NCI-H2081 (cell line): ENCODE results near the gene PGS1.

ENCODE experiments used
- DNase-seq, 2 experiments: peaks; one replicate each; lab custom pipeline; 2025; lab: John Stamatoyannopoulos, UW

PGS1 gene

DNA sequence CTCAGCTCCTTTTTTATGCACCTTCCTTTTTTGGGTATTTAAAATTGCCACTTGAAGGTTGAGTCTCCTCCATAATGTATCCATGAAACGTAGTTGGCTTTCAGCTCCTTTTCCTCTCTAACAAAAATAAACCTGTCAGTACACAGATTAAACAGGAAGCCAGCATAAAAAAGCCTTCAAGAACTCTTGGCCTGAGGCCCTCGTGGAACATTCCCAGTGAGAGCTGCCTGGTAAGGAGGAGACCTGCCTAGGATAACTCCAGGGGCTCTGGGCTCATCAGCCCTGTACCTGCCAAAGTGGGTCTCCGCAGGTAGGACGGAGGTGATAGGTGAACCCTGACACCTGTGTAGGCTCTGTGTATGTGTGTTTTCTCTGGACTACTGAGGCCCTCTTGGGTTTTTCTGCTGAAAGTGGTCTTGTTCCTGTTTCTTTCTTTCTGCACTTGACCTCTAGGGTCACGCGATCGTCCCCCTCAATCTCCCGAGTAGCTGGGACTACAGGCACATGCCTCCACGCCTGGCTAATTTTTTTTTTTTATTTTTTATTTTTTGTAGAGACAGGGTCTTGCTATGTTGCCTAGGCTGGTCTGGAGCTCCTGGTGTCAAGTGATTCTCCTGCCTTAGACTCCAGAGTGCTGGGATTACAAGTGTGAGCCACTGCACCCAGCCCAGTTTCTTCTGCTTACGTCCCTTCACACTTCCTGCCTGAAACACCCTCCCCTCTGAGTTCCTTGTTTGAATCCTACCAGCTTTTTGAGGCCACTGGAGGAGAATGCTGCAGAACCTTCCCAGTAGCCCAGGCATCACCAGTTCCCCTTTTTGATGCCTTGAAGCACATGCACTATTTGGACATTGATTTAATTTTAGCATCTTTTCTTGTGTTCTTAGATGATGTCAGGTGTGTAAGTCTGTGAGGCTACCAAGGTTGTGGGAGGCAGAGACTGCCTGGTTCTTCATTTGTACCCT, 9.8 kb downstream of the PGS1 start:
- DNase-seq: no peak

DNA sequence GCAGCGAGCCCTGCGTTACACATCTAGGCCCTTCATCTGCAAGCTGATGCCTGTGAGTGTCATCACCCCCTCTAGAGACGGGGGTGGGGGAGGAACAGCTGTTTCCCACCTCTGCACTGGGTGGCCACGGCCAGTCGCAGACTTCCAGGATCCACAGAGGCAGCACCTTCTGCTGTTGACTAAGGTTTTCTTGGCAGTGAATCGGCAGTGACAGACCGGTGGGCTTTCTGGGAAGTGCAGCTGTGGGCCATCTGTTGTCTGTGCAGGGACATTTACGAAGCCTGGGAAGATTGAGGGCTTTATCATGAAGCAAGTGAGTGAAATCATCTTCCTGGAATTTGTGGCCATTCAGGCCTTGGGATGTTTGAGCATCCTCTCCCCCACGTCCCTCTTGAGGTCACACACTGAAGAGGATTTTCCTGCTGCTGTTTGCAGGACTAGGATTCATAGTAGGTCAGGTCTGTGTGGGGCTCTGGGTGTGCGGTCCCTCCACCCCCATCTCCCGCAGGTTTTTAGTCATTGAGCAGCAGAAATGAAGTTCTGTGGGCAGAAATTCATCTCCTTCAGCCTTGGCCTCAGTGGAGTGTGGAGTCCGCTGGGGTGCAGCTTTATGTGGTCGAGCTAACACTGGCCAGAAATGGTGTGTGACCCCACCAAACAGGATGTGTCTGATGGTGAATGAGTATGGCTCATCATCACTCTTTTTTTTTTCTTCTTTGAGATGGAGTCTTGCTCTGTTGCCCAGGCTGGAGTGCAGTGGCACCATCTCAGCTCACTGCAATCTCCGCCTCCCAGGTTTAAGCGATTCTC, 12.0 kb downstream of the PGS1 start:
- DNase-seq: no peak

DNA sequence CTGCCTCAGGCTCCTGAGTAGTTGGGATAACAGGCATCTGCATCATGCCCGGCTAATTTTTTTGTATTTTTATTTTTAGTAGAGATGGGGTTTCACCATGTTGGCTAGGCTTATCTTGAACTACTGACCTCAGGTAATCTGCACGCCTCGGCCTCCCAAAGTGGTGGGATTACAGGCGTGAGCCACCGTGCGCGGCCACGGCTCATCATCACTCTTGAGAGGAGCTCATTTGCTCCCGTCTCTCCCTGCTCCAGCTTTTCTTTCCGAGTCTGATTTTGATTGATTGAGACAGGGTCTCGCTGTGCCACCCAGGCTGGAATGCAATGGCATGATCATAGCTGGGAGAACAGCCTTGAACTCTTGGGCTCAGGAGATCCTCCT, 12.6 kb downstream of the PGS1 start:
- DNase-seq: no peak

DNA sequence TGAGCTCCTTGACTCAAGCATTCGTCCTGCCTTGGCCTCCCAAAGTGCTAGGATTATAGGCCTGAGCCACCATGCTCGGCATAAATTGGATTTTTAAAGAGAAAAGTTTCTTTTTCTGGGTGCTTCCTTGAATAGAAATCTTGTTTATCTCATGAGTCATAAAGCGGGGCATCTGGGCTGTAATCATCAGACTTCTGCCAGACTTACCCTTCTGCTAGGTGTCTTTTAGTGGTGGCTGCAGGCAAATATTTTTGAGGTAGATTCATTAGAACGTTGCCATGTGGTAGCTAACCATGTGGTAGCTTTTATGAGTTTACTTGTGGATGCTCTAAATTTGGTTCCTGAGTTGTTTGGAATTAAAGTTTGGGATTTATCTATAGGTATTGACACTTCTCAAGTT, 13.4 kb downstream of the PGS1 start:
- DNase-seq: no peak

DNA sequence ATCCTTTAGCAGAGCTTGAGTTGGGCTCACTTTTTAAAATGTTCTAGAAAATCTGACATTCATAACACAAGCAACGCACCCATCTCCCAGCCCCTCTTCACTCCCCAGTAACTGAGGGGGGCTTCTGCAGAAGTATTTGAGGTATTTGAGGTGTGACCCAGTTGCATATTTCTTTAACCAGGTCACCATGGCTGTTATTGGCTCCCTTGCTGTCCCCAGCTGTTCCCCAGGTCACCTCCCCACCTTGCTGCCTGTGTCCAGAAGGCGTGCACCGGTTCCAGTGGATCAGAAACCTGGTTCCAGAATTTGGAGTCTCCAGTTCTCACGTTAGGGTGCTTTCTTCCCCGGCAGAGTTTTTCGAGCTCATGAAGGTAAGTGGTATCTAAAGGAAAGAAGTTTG, 13.8 kb downstream of the PGS1 start:
- no peak for DNase-seq

DNA sequence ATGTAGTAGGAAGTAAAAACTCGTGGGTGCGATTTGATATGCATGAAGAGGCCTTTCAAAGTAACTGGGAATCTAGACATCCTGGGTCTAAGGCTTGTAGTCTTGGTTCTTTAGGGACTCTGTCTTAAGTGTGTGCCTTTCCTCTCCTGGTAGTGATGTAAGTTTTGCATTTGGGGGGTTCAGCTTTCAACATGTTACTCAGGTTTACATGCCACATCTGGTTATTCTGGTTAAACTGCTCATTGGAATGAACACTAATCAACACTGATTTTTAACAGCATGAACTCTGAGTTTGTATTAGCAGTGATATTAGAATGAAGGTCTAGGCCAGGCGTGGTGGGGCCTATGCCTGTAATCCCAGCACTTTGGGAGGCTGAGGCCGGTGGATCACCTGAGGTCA, 15.1 kb downstream of the PGS1 start:
- no peak for DNase-seq

DNA sequence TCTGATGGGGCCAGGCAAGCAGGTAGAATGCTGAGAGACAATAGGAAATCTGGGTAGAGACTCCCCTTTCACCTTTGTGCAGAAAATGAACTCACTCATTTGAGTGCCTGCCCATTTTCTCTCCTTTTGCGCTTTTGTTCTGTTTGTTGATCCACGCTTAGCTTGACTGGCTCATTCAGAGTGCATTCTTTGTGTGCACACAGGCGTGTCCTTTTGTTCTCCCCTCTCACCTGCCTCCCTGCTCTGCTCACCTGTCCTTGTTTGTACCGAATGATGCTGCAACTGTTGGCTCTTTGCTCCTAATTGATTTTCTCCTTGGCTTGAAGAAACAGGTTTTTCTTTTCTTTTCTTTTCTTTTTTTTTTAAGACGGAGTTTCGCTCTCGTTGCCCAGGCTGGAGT, 15.8 kb downstream of the PGS1 start:
- peak; percentile 90 to 98 for DNase-seq

DNA sequence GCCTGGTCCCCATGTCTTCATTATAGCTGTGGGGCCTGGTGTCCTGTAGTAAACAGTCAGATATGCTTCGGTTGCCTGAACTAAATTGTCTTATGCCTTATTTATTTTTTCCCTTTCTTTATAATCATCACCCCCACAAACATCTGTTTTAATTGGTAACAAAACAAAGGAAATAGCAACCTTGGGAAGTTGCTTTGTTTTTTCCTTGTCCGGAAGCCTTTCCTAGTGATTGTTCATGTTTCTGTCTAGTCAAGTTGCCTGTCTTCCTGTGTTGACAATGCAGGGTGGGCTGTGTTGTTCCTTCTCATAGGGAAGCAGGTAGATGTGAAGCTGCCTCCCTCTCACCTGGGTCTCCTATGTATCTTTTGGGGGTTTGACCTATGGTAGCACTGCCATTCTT, 16.7 kb downstream of the PGS1 start:
- DNase-seq: no peak

DNA sequence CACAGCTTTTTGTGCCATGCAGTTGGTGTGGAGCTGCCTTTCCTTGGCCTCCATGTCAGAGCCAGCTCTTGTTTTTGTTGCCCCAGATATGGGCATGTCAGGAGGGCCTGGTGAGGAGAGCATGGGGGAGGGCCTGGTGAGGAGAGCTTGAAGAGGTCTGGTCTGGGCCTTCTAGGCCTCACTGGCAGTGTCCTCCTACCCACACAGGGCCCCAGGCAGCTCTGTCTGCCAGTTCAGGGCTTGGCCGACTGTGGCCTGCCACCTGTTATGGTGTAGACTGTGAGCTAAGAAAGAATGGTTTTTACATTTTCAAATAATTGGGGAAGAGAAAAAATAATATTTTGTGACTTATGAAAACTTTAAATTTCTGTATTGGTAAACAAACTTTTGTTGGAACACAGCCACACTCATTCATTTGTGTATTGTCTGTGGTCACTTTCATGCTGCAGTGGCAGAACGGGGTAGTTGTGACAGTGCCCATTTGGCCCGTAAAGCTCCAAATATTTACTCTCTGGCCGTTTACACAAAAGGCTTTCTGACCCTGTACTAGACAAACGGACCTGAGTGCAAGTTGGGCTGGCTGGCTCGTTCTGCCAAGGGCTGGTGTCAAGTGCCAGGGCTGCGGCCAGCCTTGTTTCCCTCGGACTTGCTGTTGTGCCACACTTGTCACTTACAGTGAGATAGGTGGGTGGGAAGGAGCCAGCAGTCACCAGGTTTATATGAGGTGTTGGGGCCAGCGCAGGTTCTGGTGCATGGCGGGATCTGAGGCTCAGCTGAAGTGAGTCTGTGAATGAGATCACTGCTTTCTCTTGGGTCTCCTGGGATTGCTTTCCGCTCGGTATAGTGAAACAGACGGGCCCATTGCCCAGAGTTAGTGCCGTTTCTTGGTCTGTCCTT, 18.2 kb downstream of the PGS1 start:
- no peak for DNase-seq

DNA sequence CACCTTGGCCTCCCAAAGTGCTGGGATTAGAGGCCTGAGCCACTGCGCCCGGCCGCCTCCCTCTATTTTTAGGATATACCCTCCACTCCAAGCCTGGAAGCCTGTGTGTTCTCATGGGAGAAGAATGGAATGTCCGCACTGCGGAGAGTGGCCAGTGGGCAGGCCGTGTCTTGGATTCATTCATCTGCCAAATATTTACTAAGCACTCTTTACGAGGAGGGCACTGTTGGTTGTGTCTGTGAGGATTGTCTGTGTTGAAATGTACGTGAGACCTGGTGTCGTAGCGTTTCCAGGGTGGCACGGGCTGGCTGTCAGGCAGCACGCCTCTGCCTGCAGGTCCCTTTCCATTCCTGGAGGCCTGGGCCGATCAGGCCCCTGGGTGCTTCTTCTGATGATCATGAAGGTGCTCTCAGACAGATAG, 19.2 kb downstream of the PGS1 start:
- DNase-seq: no peak

DNA sequence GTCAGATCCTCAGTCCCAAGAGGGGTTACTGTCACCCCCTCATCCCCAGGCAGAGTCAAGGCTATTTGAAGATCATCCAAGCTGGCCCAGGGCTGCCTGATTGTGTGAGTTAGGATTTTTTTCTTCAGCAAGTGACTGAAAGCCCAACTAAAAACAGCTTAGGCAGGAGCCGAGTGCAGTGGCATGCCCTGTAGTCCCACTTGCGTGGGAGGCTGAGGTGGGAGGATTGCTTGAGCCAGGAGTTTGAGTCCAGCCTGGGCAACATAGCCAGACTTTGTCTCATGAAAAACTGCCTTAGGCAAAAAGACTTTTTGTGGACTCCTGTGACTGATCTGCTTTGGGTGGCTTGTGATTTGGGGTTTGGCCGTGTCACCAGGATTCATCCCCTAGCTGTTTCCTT, 19.9 kb downstream of the PGS1 start:
- no peak for DNase-seq

DNA sequence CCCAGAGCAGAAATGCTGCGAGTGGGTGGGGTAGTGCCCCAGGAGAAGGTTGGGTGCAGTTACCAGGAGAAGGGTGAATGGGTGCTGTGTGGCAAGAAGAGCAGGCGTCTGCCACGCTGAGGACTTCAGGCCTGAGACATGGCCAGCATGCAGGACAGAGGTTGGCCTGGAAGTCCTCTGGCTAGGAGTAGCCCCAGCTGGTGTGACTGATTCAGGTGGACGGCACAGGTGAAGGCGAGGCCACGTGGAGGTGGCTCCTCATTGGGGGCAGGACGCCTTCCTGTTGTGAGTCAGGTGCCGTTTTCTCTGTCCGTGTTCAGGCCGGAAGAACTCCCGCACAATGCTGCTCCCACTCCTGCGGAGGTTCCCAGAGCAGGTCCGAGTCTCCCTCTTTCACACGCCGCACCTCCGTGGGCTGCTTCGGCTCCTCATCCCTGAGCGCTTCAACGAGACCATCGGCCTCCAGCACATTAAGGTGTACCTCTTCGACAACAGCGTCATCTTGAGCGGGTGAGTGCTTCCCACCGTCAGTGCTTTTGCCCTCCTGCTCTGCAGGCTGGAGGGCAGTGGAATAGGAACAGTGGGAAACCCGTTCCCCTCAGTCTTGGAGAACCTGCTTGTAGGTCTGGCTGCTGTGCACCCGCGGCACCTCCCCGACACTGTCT, 20.7 kb downstream of the PGS1 start:
- no peak for DNase-seq

DNA sequence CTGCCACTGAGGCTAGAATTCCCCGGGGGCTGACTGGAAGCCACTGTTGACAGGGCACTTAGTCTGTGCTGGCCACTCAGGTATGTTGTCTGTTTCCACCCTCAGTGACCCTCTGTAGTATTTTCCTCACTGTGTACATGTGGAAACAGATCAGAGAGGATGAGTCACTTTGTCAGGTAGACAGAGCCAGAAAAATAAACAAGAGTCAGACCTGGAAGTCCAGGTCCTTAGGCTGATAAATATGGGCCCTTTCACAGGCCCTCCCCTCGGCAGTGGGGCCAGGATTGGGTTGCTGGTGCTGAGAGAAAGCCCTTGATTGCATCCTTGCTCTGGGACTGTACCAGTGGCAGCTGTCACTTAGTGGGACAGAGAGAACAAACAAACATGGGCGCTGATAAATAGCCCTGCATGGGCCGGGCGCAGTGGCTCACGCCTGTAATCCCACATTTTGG, 21.3 kb downstream of the PGS1 start:
- DNase-seq: no peak

DNA sequence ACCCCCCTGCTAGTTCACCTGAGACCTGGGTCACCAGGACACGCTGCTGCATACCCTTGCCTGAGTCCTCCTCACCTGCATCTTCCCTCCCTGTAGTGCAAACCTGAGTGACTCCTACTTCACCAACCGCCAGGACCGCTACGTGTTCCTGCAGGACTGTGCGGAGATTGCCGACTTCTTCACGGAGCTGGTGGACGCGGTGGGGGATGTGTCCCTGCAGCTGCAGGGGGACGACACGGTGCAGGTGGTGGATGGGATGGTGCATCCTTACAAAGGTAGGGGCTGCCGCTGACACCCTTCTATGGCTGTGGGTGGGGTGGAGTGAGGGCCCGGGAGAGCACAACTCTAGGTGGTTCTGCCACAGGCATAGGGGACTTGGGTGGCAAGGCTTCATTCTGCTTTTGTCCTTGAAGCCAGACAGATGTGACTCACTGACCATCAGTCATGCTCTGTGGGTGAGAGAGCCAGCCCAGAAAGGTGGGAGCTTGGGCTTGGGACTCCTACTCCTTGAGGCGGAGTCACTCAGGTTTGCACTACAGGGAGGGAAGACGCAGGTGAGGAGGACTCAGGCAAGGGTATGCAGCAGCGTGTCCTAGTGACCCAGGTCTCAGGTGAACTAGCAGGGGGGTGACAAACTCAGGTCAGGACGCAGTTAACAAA, 22.3 kb downstream of the PGS1 start:
- no peak for DNase-seq

DNA sequence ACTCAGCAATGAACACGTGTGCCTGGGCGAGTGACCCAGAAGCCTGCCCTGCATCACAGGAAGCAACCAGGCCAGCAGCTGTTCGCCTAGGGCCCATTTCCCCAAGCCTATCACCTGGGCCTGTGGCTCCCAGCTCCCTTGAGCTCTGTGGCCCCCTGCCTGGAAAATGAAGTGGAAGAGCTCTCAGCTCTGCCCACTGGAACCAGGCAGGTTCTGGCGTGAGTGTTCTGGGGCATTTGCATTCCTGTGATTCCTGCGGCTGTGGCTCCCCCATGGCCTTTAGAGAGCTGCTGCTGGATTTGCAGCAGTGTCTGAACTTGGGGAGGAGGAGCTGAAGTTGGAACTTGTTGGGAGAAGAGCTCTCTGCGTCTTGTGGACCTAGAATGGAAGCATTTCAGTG, 22.8 kb downstream of the PGS1 start:
- no peak for DNase-seq

DNA sequence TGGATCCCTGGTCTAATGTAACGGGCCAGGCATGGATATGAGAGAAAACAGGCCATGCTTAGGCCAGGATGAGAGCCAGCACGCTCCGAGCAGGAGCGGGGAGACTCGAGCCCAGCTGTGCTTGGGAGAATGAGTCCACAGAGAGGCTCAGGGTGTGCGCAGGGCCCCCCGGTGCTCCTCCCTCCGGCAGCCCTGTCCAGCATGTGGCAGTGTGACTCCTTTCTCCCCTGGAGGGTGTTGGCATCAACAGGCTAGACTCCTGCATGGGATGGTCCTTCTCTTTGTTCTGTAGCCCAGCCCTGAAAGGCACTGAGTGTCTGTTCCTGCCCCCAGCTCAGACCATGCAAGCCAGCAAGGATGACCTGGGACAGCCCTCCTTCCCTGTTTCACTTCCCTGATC, 23.4 kb downstream of the PGS1 start:
- DNase-seq: no peak

DNA sequence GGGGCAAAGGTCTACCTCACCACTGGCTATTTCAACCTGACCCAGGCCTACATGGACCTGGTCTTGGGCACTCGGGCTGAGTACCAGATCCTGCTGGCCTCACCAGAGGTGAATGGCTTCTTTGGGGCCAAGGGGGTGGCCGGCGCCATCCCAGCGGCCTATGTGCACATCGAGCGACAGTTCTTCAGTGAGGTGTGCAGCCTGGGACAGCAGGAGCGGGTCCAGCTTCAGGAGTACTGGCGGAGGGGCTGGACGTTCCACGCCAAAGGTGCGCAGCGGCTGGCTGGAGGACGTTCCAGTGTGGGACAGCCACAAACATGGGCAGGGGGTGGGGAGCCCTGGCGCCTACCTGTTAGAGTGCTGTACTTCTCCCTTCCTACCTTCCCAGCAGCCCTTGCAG, 25.4 kb downstream of the PGS1 start:
- DNase-seq: no peak

DNA sequence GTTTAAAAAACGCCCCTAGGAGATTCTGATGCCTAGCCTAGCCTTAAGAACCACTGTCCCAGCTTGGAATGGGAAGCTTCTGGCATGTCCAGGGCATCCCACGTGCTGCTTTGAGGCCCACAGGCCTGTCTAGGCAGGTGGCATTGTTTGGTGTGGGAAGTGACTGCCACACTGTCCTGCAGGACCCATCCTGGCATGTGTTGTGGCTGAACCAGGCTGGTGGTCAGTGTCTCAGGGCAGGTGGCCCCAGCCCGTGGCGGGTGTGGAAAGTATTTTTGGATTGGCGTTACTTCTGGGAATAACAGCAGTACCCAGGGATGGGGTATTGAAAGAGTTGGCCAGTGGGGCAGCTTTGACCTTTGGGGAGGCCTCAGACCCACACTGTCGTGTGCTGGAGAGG, 27.9 kb downstream of the PGS1 start:
- no peak for DNase-seq

DNA sequence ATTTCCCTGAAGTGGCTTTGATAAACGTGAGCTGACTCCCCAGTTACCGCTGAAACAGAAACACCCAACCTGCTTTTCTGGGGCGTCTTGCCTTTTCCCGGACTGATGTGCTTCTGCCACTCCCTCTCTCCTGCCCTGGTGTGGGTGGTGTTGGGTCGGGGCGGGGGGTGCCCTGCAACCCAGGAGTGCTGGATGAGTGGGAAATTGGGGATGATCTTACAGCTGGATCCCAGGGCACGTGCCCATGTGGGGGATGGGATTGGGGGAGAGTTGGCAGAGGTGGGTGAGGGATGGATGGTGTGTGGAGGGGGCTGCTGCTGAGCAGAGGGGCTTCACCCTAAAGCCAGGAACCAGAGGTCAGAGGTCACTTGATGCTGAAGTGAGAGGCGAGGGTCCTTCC, 28.5 kb downstream of the PGS1 start:
- DNase-seq: no peak

DNA sequence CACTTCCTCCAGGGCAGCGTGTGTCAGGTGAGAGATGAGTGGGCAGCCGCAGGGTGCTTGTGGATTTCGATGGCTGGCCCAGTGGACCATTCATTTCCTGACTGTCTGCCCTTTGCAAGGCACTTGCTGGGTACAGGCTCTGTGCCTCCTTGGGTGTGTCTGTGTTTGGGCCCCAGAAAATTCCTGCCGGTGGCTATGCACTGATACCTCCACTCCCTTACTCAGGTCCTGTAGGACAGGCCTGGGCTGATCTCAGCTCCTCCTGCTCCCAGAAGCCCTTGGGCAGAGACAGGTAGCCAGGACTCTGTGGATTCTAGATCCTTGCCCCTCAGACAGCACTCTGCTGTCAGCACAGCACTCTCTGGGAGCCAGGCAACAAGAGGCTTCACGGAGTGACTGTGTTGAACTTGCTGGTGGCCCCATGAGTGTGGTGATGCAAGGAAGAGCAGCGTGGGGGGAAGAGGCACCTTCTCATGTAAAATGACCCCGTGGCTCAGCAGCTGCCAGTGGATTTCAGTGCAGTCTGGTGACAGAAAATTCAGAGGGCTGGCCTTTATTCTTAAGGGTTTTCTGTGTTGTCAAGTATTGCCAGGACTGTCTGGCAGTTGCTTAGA, 29.0 kb downstream of the PGS1 start:
- no peak for DNase-seq
